Measurements from ENCODE around the gene ELAC2. TPM values are rescaled to one million over a fixed set of nuclear protein-coding genes. Genes with fewer than 3 reads are reported as not detected.
A peak's percentile ranks its signal among the peaks of the same experiment; 100 is the strongest.

The ELAC2 gene
- total RNA-seq, 1 experiment from 2014 or later: 84.5 TPM

DNA sequence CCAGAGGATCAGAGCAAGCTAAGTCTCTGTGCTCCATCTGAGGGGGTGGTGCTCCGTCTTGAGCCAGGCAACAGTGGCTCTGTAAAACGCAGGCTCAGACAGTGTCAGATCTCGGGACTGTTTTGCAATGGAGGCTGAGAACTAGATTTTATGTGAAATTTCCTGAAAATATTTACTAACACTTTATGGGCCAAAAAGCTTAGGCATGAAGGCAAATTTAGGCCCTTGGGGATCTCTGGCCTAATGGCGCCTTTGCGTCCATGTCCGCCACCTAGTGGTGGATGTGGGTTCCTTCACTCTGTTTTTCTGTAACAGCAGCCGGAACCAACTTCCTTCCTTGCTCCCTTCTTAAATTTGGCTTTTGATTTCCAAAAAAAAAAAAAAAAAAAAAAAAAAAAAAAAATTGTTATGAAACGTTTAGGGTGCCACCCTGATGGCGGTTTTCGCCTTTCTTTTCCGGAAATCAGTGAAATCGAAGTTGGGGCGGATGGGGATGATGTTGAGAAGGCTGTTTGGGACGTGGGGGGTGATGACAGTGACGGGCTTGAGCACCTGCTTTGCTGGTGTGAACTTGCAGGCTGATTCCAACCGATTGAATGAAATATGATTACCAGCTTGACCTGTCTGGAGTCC is 14.0 kb upstream of the ELAC2 start:
- intact Hi-C loops (cut with micrococcal nuclease): loop anchor here (5.0 kb wide), 1 partner anchor 1270 kb away; the partner anchor contains the start of gene HS3ST3B1
- ChIA-PET CTCF (interaction anchor here (0.6 to 4.5 kb wide), 16 partner anchors 8 to 1895 kb away, joined by 3 to 46 read pairs (median 4); partner anchors contain the start of genes ELAC2 and ZNF18), POLR2A (interaction anchor here (1.8 kb wide), 1 partner anchor 13 kb away, joined by 19 read pairs; the partner anchor contains the start of gene ELAC2), RAD21 (ENCODE audit: low non-redundant PET in 1 of 2, low total read pairs in 2 of 2, uncharacterized antibody in 2 of 2, unreplicated experiment in 2 of 2) (no interaction called here)
- no peaks in the 10 kb centered on the region for H3K9me3 ChIP-seq (ENCODE audit: control insufficient read depth in 1 of 2, insufficient read depth in 1 of 2, low read depth in 1 of 2, low read length in 2 of 2)
- no peaks in the 10 kb centered on the region for H3K27me3 ChIP-seq (ENCODE audit: insufficient read depth, low read length)
- TF ChIP-seq POLR2A (IDR thresholded peaks at IDR 0.05; ENCODE audit: borderline replicate concordance, extremely low read depth, insufficient read depth, insufficient read length): no peak
- no peak for TF ChIP-seq ZBTB33 (IDR thresholded peaks at IDR 0.05; ENCODE audit: extremely low read depth, insufficient replicate concordance, low read length)
- no peak for TF ChIP-seq JUND (IDR thresholded peaks at IDR 0.05)
- TF ChIP-seq, protein P1, sequence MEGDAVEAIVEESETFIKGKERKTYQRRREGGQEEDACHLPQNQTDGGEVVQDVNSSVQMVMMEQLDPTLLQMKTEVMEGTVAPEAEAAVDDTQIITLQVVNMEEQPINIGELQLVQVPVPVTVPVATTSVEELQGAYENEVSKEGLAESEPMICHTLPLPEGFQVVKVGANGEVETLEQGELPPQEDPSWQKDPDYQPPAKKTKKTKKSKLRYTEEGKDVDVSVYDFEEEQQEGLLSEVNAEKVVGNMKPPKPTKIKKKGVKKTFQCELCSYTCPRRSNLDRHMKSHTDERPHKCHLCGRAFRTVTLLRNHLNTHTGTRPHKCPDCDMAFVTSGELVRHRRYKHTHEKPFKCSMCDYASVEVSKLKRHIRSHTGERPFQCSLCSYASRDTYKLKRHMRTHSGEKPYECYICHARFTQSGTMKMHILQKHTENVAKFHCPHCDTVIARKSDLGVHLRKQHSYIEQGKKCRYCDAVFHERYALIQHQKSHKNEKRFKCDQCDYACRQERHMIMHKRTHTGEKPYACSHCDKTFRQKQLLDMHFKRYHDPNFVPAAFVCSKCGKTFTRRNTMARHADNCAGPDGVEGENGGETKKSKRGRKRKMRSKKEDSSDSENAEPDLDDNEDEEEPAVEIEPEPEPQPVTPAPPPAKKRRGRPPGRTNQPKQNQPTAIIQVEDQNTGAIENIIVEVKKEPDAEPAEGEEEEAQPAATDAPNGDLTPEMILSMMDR (IDR thresholded peaks at IDR 0.05 in 2 of 3, conservative IDR thresholded peaks at IDR 0.05 in 1 of 3; ENCODE audit: borderline replicate concordance in 1 of 3, insufficient read depth in 1 of 3, low read depth in 2 of 3, low read length in 2 of 3): peak; percentile 47 to 89 (median 86); a peak in 5 of 6 replicates
- TF ChIP-seq CEBPB (IDR thresholded peaks at IDR 0.05; ENCODE audit: low read depth): no peak
- TF ChIP-seq EZH2 (IDR thresholded peaks at IDR 0.05): no peak
- no peak for TF ChIP-seq EZH2phosphoT487 (IDR thresholded peaks at IDR 0.05; ENCODE audit: borderline replicate concordance)
- no peak for TF ChIP-seq ZNF274 (IDR thresholded peaks at IDR 0.05; ENCODE audit: low read depth, low read length)
- no peak for TF ChIP-seq CBX3 (IDR thresholded peaks at IDR 0.05; ENCODE audit: low read depth)
- peak; percentile 44 for TF ChIP-seq ZFX (IDR thresholded peaks at IDR 0.05)
- TF ChIP-seq SP1 (IDR thresholded peaks at IDR 0.05; ENCODE audit: low read depth): no peak
- TF ChIP-seq TCF7L2 (IDR thresholded peaks at IDR 0.05; ENCODE audit: borderline replicate concordance, extremely low read depth, insufficient read depth, insufficient read length): no peak
- TF ChIP-seq YY1 (IDR thresholded peaks at IDR 0.05; ENCODE audit: extremely low read depth, insufficient replicate concordance, low read depth, low read length): peak; percentile 73
- TF ChIP-seq RAD21 (IDR thresholded peaks at IDR 0.05; ENCODE audit: low read depth): peak; percentile 38; the same call in 1 of the 2 replicates
- H3K4me1 ChIP-seq (ENCODE audit: control insufficient read depth in 1 of 2, insufficient read depth in 2 of 2, low read length in 2 of 2): no peaks in the 10 kb centered on the region
- no peaks in the 10 kb centered on the region for H4K20me1 ChIP-seq (ENCODE audit: insufficient read depth)
- DNase-seq (ENCODE audit: low read depth, low spot score): peak; percentile 45
- H3K36me3 ChIP-seq (ENCODE audit: control insufficient read depth in 1 of 2, insufficient read depth in 2 of 2, low read length in 2 of 2): no peaks in the 10 kb centered on the region
- H3K79me2 ChIP-seq (ENCODE audit: insufficient read depth, low read length): no peaks in the 10 kb centered on the region
- no peaks in the 10 kb centered on the region for H3K9me2 ChIP-seq (ENCODE audit: insufficient read depth)
- no peak overlapping the region for H3K4me3 ChIP-seq (replicated peaks in 1 of 2; ENCODE audit: low read depth in 1 of 2, low read length in 2 of 2)
- H3K4me2 ChIP-seq (ENCODE audit: low read length): no peak overlapping the region
- H3K27ac ChIP-seq (ENCODE audit: low read depth, low read length): no peak overlapping the region
- ATAC-seq: peak; percentile 82
- no TSS peak for BruUV-seq (replicated peaks)
- H3K9ac ChIP-seq (ENCODE audit: low read length): no peak overlapping the region
- peak overlapping the region; percentile 87 for H2AFZ ChIP-seq (ENCODE audit: low read depth, low read length, poor library complexity, severe bottlenecking)

All from HCT116 (cell line).